Loucy (cell line): Measurements from ENCODE around the gene GRID1.

Experiments
- H2AFZ ChIP-seq: fragments of 200-600 bp; sonication (generic); 2 replicates; pipeline ENCODE4 v1.6.0; 2016; ENCODE audit warnings: antibody characterized with exemption, mild to moderate bottlenecking, low read length, moderate library complexity
- H3F3A ChIP-seq: fragments of 200-600 bp; 2 replicates; pipeline ENCODE4 v1.6.0; 2016; ENCODE audit warnings: antibody characterized with exemption, low read depth, mild to moderate bottlenecking
- H3K27me3 ChIP-seq: fragments of 200-600 bp; sonication (generic); 2 replicates; pipeline ENCODE4 v1.6.1; 2014; ENCODE audit warnings: low read length, mild to moderate bottlenecking; ENCODE audit not compliant: insufficient read depth, poor library complexity, severe bottlenecking
- H3K36me3 ChIP-seq: fragments of 200-600 bp; sonication (generic); 2 replicates; pipeline ENCODE4 v1.6.1; 2016; ENCODE audit warnings: low read length; ENCODE audit not compliant: insufficient read depth
- H3K4me1 ChIP-seq: fragments of 200-600 bp; sonication (generic); 2 replicates; pipeline ENCODE4 v1.5.1; 2014; ENCODE audit warnings: low read length, mild to moderate bottlenecking; ENCODE audit not compliant: insufficient read depth, poor library complexity, severe bottlenecking
- H3K4me2 ChIP-seq: fragments of 200-600 bp; sonication (generic); 2 replicates; pipeline ENCODE4 v1.6.0; 2014; ENCODE audit warnings: antibody characterized with exemption, low read length, low read depth, mild to moderate bottlenecking; ENCODE audit not compliant: poor library complexity, severe bottlenecking
- H3K4me3 ChIP-seq: fragments of 200-600 bp; sonication (generic); 2 replicates; pipeline ENCODE4 v1.5.1; 2014; ENCODE audit warnings: low read length, mild to moderate bottlenecking, mixed read lengths; ENCODE audit not compliant: poor library complexity, severe bottlenecking
- H3K79me2 ChIP-seq: fragments of 200-600 bp; sonication (generic); 2 replicates; pipeline ENCODE4 v1.6.1; 2014; ENCODE audit warnings: low read length; ENCODE audit not compliant: insufficient read depth
- H3K9ac ChIP-seq: fragments of 200-600 bp; sonication (generic); 2 replicates; pipeline ENCODE4 v1.6.0; 2014; ENCODE audit warnings: mild to moderate bottlenecking, low read depth, low read length, moderate library complexity; ENCODE audit not compliant: poor library complexity, severe bottlenecking
- H3K9me2 ChIP-seq: fragments of 200-600 bp; sonication (generic); replicated peaks from 2 replicates; pipeline ENCODE4 v1.6.1; 2016; ENCODE audit warnings: low read depth, low read length, mixed read lengths
- H3K9me3 ChIP-seq: fragments of 200-600 bp; sonication (generic); 2 replicates; pipeline ENCODE4 v1.6.1; 2014; ENCODE audit warnings: mild to moderate bottlenecking, antibody characterized with exemption, low read length, low read depth; ENCODE audit not compliant: insufficient read depth
- H4K20me1 ChIP-seq: fragments of 200-600 bp; sonication (generic); 2 replicates; pipeline ENCODE4 v1.6.0; 2014; ENCODE audit warnings: antibody characterized with exemption, low read length, mild to moderate bottlenecking; ENCODE audit not compliant: insufficient read depth, poor library complexity, severe bottlenecking
- CTCF ChIP-seq: fragments of 200-600 bp; sonication (generic); conservative IDR thresholded peaks from 2 replicates; pipeline ENCODE4 v1.5.1; 2014; ENCODE audit warnings: mild to moderate bottlenecking, antibody characterized with exemption, low read length
- EZH2phosphoT487 ChIP-seq: fragments of 200-600 bp; IDR thresholded peaks from 2 replicates; pipeline ENCODE4 v1.6.1; 2018; ENCODE audit warnings: antibody characterized with exemption, mild to moderate bottlenecking, moderate library complexity, borderline replicate concordance

Gene GRID1

GRCh38 chr10:85961479-85962067, 405.0 kb downstream of the GRID1 start:
- Histone ChIP-seq H3K9me3 (no peaks in the 10 kb centered on the region), H3K4me2 (no peak overlapping the region), H3K79me2 (no peaks in the 10 kb centered on the region), H4K20me1 (no peaks in the 10 kb centered on the region), H3K36me3 (no peaks in the 10 kb centered on the region), H3K4me3 (no peak overlapping the region), H3K9ac (no peak overlapping the region), H2AFZ (no peak overlapping the region), H3K9me2 (no peaks in the 10 kb centered on the region), H3K4me1 (no peaks in the 10 kb centered on the region), H3K27me3 (no peaks in the 10 kb centered on the region), H3F3A (no peaks in the 10 kb centered on the region)
- TF ChIP-seq EZH2phosphoT487 (no peak), CTCF (no peak)

GRCh38 chr10:85961073-85961472, 405.5 kb downstream of the GRID1 start:
- H2AFZ ChIP-seq, result no peak overlapping the region
- H3K4me2 ChIP-seq, result no peak overlapping the region
- no peaks in the 10 kb centered on the region for H3K36me3 ChIP-seq
- H3F3A ChIP-seq, result no peaks in the 10 kb centered on the region
- no peaks in the 10 kb centered on the region for H3K9me2 ChIP-seq
- no peaks in the 10 kb centered on the region for H3K4me1 ChIP-seq
- H3K79me2 ChIP-seq, result no peaks in the 10 kb centered on the region
- H3K4me3 ChIP-seq, result no peak overlapping the region
- TF ChIP-seq EZH2phosphoT487 (no peak), CTCF (no peak)
- H3K9me3 ChIP-seq, result no peaks in the 10 kb centered on the region
- no peaks in the 10 kb centered on the region for H4K20me1 ChIP-seq
- H3K9ac ChIP-seq, result no peak overlapping the region
- H3K27me3 ChIP-seq, result no peaks in the 10 kb centered on the region

- Histone ChIP-seq H3K9ac (no peak overlapping the region), H3F3A (no peaks in the 10 kb centered on the region), H3K9me3 (no peaks in the 10 kb centered on the region), H3K27me3 (no peaks in the 10 kb centered on the region), H3K4me3 (no peak overlapping the region), H2AFZ (no peak overlapping the region), H3K4me2 (no peak overlapping the region), H3K36me3 (no peaks in the 10 kb centered on the region), H4K20me1 (no peaks in the 10 kb centered on the region), H3K4me1 (no peaks in the 10 kb centered on the region), H3K79me2 (no peaks in the 10 kb centered on the region), H3K9me2 (no peaks in the 10 kb centered on the region)
- no peak for TF ChIP-seq EZH2phosphoT487
- no peak for TF ChIP-seq CTCF
Observed at GRCh38 chr10:85959239-85959638, 407.4 kb downstream of the GRID1 start.
